Sigmoid colon (tissue), 7 donors: Measurements from ENCODE around the gene SMYD4. TPM values are rescaled to one million over a fixed set of nuclear protein-coding genes. Genes with fewer than 3 reads are reported as not detected.
A peak's percentile ranks its signal among the peaks of the same experiment; 100 is the strongest.
"Not testable (repeated sequence)": the region's sequence is repeated elsewhere in the genome, so short reads cannot be mapped to it uniquely, and the experiment has no call there.

Source experiments
- DNase-seq: peaks from one replicate; pipeline ENCODE4 v3.0.0-alpha.2; 2019
- H3K27ac ChIP-seq, 4 donors: fragments of 200-600 bp; sonication (generic); one replicate each; pipeline ENCODE4 v1.5.1; 2016 to 2019; ENCODE audit warnings: mild to moderate bottlenecking in 1 of 4
- H3K27me3 ChIP-seq, 3 donors: fragments of 200-600 bp; sonication (generic); one replicate each; pipeline ENCODE4 v1.5.1; 2019; ENCODE audit warnings: mild to moderate bottlenecking in 1 of 3
- H3K36me3 ChIP-seq, 4 donors: fragments of 200-600 bp; sonication (generic); one replicate each; pipeline ENCODE4 v1.5.1; 2016 to 2019
- H3K4me1 ChIP-seq, 4 donors: fragments of 200-600 bp; sonication (generic); one replicate each; pipeline ENCODE4 v1.5.1; 2017 to 2019
- H3K4me3 ChIP-seq, 4 donors: fragments of 200-600 bp; sonication (generic); one replicate each; pipeline ENCODE4 v1.5.1; 2017 to 2019; ENCODE audit warnings: mild to moderate bottlenecking in 2 of 4, moderate library complexity in 1 of 4
- H3K9me3 ChIP-seq, 4 donors: fragments of 200-600 bp in 3 of 4; sonication (generic) in 3 of 4; one replicate each; pipeline versions ENCODE4 v1.5.1 to v1.6.1; 2013 to 2019
- EP300 ChIP-seq, 4 donors: sonication (generic); formaldehyde crosslinking; IDR thresholded peaks; one replicate each; pipeline ENCODE4 v1.6.1; 2017; ENCODE audit warnings: antibody characterized with exemption in 4 of 4
- POLR2A ChIP-seq, 2 donors: fragments of 450-650 bp; IDR thresholded peaks; one replicate each; pipeline ENCODE4 v1.6.1; 2016; ENCODE audit warnings: antibody characterized with exemption in 2 of 2, mild to moderate bottlenecking in 2 of 2, moderate library complexity in 2 of 2
- POLR2AphosphoS5 ChIP-seq, 4 donors: sonication (generic); formaldehyde crosslinking; IDR thresholded peaks; one replicate each; pipeline ENCODE4 v1.6.1; 2017; ENCODE audit warnings: antibody characterized with exemption in 4 of 4
- WGBS, 2 donors: extraction: QIAGEN DNeasy Blood & Tissue Kit; methylation state at CpG; one replicate each; pipeline ENCODE4 v1.1.7; 2013; 5-methylcytosine and 5-hydroxymethylcytosine counted together
- intact Hi-C: fragments of 100-400 bp; cut with DNase I; formaldehyde crosslinking; loops from one replicate; pipeline ENCODE4 v1.15.1; 2023
- polyA plus RNA-seq, 3 donors: library from polyadenylated mRNA; stranded (reverse); fragments of 200-250 nt; gene quantifications; one replicate each; pipeline ENCODE4 v1.2.3, GENCODE V29; 2013
- total RNA-seq, 4 donors: library from RNA; depleted of rRNA; stranded (reverse); fragments of >200 nt; gene quantifications; one replicate each; pipeline ENCODE4 v1.1.0, GENCODE V29; 2016
- TF ChIP-seq, protein P1 (sequence below), 4 experiments: fragments of 450-650 bp in 3 of 4; fragments of 200-600 bp in 1 of 4; IDR thresholded peaks; one replicate each; pipeline ENCODE4 v1.5.1; 2016 to 2019; ENCODE audit warnings: antibody characterized with exemption in 4 of 4, mild to moderate bottlenecking in 3 of 4, moderate library complexity in 2 of 4
- donor health status: healthy with polysubstance abuse.
- donor health status: Bipolar disorder and iron deficiency.
- donor health status: healthy.

SMYD4 gene
- total and polyA plus RNA-seq, 7 donors, result 2.4 to 19.1 (median 14.3) TPM

DNA sequence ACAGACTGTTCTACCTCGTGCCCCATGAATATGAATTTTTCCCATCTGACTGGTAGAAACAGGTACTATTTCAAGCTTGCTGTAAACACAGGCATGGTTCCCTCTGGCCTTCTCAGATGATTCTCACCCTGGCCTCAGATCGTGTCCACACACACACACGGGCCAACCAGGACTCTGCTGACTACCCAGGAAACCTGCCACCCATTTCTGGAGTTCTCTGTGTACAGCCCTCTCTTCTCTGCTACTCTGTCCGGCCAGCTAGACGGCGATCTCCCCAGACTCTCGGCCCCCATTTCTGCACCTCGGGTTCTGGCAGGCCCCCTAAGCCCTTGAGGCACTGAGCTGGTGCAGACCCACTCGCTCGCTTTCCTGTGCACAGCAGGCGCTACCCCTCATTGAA is 31.3 kb upstream of the SMYD4 start:
- peaks cover 0 to 33% (median 0%) of the 10 kb centered on the region in 4 donors for H3K36me3 ChIP-seq
- DNase-seq, result no peak

DNA sequence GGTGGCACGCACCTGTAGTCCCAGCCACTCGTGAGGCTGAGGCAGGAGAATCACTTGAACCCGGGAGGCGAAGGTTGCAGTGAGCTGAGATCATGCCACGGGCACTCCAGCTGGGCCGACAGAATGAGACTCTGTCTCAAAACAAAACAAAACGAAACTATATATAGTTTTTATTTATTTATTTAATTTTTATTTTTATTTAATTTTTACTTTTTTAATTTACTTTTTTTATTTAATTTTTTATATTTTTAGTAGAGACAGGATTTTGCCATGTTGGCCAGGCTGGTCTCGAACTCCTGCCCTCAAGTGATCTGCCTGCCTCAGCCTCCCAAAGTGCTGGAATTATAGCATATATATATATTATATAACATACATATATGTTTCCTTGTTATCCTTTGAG is 26.8 kb upstream of the SMYD4 start:
- intact Hi-C loops, result not testable (repeated sequence)

More for the DNA sequence above, 31.3 kb upstream of the SMYD4 start:
- Histone ChIP-seq H3K9me3 (no peaks in the 10 kb centered on the region), H3K4me3 (no peak overlapping the region), H3K27ac (peak overlapping the region; percentile 51 to 60 (median 56)), H3K4me1 (no peaks in the 10 kb centered on the region), H3K27me3 (no peaks in the 10 kb centered on the region)
- TF ChIP-seq EP300 (IDR thresholded peaks at IDR 0.05) (no peak), POLR2AphosphoS5 (IDR thresholded peaks at IDR 0.05) (no peak), POLR2A (IDR thresholded peaks at IDR 0.05) (no peak)
- TF ChIP-seq, protein P1, sequence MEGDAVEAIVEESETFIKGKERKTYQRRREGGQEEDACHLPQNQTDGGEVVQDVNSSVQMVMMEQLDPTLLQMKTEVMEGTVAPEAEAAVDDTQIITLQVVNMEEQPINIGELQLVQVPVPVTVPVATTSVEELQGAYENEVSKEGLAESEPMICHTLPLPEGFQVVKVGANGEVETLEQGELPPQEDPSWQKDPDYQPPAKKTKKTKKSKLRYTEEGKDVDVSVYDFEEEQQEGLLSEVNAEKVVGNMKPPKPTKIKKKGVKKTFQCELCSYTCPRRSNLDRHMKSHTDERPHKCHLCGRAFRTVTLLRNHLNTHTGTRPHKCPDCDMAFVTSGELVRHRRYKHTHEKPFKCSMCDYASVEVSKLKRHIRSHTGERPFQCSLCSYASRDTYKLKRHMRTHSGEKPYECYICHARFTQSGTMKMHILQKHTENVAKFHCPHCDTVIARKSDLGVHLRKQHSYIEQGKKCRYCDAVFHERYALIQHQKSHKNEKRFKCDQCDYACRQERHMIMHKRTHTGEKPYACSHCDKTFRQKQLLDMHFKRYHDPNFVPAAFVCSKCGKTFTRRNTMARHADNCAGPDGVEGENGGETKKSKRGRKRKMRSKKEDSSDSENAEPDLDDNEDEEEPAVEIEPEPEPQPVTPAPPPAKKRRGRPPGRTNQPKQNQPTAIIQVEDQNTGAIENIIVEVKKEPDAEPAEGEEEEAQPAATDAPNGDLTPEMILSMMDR (IDR thresholded peaks at IDR 0.05), result no peak
- intact Hi-C loops, result no loop called here
- WGBS, 2 donors, result 85 to 88% methylated on average over 11 of the region's 11 CpGs

DNA sequence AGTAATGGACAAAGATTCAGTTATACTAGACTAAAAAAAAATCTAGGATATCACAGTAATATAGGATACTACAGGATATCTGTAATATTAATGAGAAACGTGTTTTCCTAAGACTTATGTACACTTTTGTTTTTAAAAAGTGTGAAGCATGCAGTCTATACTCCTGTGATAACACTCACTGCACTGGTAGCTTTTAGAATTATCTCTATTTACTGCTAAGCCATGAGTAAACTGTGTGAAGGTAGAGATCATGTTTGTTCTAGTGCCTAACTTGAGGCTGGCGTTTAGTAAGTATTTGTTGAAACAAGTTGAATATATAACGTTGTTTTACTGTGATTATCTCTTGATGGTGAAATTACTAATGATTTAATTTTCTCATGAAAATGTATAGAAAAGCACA is 24.0 kb upstream of the SMYD4 start:
- Histone ChIP-seq H3K4me1 (no peaks in the 10 kb centered on the region), H3K27me3 (no peaks in the 10 kb centered on the region), H3K27ac (no peak overlapping the region), H3K9me3 (no peaks in the 10 kb centered on the region), H3K36me3 (peaks cover 12 to 46% (median 17%) of the 10 kb centered on the region in 4 donors), H3K4me3 (no peak overlapping the region)
- WGBS, 2 donors, result 77 to 92% methylated on average over 3 of the region's 3 CpGs
- no peak for DNase-seq
- TF ChIP-seq POLR2AphosphoS5 (IDR thresholded peaks at IDR 0.05), result no peak
- no peak for TF ChIP-seq EP300 (IDR thresholded peaks at IDR 0.05)
- TF ChIP-seq POLR2A (IDR thresholded peaks at IDR 0.05), result no peak
- intact Hi-C loops, result no loop called here

More for the DNA sequence above, 26.8 kb upstream of the SMYD4 start:
- H3K4me1 ChIP-seq, DNase-seq, H3K4me3 ChIP-seq, H3K9me3 ChIP-seq, H3K27me3 ChIP-seq, H3K27ac ChIP-seq: not testable (repeated sequence)
- 91 to 97% methylated on average over 8 of the region's 8 CpGs for WGBS, 2 donors
- H3K36me3 ChIP-seq, result peaks cover 12 to 68% (median 17%) of the 10 kb centered on the region in 4 donors

DNA sequence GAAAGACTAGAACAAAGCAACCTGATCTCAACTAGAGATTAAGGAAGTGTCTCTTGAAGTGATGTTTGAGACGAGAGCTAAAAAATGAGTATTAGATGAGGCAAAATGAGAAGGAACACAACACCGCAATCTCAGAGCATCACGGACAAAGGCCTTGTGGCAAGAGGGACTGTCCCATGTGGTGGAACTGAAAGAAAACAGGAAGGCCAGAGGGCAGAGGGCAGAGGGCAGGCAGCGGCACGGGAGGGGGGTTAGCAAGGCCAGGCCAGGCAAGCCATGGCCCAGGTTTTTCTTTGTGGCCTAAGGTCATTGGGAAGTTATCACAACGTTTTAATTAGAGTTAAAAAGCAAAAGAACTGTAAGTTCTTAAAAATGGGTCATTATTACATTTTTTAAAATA is 22.6 kb upstream of the SMYD4 start:
- no peaks in the 10 kb centered on the region for H3K4me1 ChIP-seq
- intact Hi-C loops, result no loop called here
- 82 to 83% methylated on average over 6 of the region's 6 CpGs for WGBS, 2 donors
- no peaks in the 10 kb centered on the region for H3K9me3 ChIP-seq
- no peak overlapping the region for H3K4me3 ChIP-seq
- no peak for TF ChIP-seq POLR2A (IDR thresholded peaks at IDR 0.05)
- no peak for TF ChIP-seq EP300 (IDR thresholded peaks at IDR 0.05)
- TF ChIP-seq, protein P1 (IDR thresholded peaks at IDR 0.05), result no peak
- no peak for TF ChIP-seq POLR2AphosphoS5 (IDR thresholded peaks at IDR 0.05)
- no peak overlapping the region for H3K27ac ChIP-seq
- H3K27me3 ChIP-seq, result no peaks in the 10 kb centered on the region
- DNase-seq, result no peak
- peaks cover 12 to 53% (median 20%) of the 10 kb centered on the region in 4 donors for H3K36me3 ChIP-seq

DNA sequence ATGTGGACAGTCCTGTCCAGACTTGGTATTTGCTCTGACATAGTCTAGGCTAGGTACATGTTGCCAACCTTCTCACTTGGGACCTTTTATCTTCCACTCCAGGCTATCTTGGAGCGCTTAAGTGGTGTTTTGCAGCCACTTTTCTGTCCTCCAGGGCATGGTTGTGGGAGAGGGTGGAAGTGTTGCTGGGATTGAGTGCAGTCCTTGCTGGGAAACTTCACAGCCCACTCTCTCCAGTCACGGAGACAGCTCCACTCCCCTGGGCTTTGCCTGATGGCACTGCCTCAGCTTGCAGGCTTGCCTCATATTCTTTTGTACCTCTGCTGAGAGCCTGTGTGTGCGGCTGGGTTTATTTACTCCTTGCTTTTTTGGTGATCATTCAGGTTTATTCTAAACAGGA is 17.5 kb upstream of the SMYD4 start:
- WGBS, 2 donors, result 96 to 97% methylated on average over 3 of the region's 3 CpGs
- intact Hi-C loops, result no loop called here
- H3K36me3 ChIP-seq, result peaks cover 5 to 71% (median 25%) of the 10 kb centered on the region in 4 donors
- no peak for DNase-seq
- no peak overlapping the region for H3K4me3 ChIP-seq
- H3K9me3 ChIP-seq, result no peaks in the 10 kb centered on the region
- no peak overlapping the region for H3K27ac ChIP-seq
- TF ChIP-seq POLR2A (IDR thresholded peaks at IDR 0.05), result no peak
- TF ChIP-seq, protein P1 (IDR thresholded peaks at IDR 0.05), result no peak
- no peak for TF ChIP-seq POLR2AphosphoS5 (IDR thresholded peaks at IDR 0.05)
- no peak for TF ChIP-seq EP300 (IDR thresholded peaks at IDR 0.05)
- no peaks in the 10 kb centered on the region for H3K27me3 ChIP-seq
- H3K4me1 ChIP-seq, result no peaks in the 10 kb centered on the region

DNA sequence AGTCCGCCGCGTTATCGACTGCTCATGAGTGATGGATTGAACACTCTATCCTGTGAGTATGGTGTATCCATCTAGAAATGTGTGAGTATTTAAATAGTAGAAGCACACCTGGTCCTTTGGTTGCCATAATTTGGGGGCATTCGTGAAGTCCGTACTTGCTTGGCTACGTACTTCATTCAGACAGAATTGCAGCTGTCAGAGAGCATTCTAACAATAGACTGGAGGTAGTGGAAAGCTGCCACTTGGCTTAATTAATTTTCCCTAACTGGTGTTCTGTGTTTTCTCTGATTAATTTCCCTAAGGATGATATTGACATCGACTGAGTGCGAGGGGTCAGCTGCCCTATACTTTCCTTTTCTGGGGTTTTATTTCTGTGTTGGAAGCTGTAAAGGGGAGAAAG is 14.2 kb upstream of the SMYD4 start:
- WGBS, 2 donors, result 95 to 98% methylated on average over 9 of the region's 9 CpGs
- TF ChIP-seq POLR2A (IDR thresholded peaks at IDR 0.05) (no peak), EP300 (IDR thresholded peaks at IDR 0.05) (no peak), POLR2AphosphoS5 (IDR thresholded peaks at IDR 0.05) (no peak)
- TF ChIP-seq, protein P1 (IDR thresholded peaks at IDR 0.05), result no peak
- no peaks in the 10 kb centered on the region for H3K9me3 ChIP-seq
- no peak for DNase-seq
- no peak overlapping the region for H3K4me3 ChIP-seq
- intact Hi-C loops, result no loop called here
- H3K36me3 ChIP-seq, result peaks cover 5 to 64% (median 25%) of the 10 kb centered on the region in 4 donors
- H3K27me3 ChIP-seq, result no peaks in the 10 kb centered on the region
- H3K4me1 ChIP-seq, result no peaks in the 10 kb centered on the region
- H3K27ac ChIP-seq, result no peak overlapping the region
